Measurements from ENCODE around the gene TMEM179B. TPM values are rescaled to one million over a fixed set of nuclear protein-coding genes. Genes with fewer than 3 reads are reported as not detected.

TMEM179B gene
- total RNA-seq, 4 donors from 2014 or later = 37.7 to 74.0 (median 49.6) TPM

DNA sequence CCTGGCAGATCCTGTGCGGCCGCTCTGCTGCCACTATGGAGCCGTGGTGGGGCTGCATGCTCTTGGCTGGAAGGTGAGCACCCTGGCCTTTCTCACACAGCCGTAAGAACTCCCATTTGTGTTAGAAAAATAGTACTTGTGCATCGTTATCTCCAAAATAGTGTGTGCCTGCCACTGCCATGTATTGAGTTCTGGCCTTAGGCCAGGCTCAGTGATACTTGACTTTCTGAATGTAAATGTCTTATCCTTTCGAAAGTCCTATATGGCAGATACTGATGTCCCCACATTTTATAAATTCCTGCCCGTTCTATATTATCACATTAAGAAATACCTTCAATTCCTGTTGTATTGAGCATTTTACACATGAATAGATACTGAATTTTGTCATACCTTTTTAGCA lies 4.4 kb upstream of the TMEM179B start:
- TF ChIP-seq, protein P1, sequence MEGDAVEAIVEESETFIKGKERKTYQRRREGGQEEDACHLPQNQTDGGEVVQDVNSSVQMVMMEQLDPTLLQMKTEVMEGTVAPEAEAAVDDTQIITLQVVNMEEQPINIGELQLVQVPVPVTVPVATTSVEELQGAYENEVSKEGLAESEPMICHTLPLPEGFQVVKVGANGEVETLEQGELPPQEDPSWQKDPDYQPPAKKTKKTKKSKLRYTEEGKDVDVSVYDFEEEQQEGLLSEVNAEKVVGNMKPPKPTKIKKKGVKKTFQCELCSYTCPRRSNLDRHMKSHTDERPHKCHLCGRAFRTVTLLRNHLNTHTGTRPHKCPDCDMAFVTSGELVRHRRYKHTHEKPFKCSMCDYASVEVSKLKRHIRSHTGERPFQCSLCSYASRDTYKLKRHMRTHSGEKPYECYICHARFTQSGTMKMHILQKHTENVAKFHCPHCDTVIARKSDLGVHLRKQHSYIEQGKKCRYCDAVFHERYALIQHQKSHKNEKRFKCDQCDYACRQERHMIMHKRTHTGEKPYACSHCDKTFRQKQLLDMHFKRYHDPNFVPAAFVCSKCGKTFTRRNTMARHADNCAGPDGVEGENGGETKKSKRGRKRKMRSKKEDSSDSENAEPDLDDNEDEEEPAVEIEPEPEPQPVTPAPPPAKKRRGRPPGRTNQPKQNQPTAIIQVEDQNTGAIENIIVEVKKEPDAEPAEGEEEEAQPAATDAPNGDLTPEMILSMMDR (IDR thresholded peaks at IDR 0.05; ENCODE audit: low read depth) = no peak

DNA sequence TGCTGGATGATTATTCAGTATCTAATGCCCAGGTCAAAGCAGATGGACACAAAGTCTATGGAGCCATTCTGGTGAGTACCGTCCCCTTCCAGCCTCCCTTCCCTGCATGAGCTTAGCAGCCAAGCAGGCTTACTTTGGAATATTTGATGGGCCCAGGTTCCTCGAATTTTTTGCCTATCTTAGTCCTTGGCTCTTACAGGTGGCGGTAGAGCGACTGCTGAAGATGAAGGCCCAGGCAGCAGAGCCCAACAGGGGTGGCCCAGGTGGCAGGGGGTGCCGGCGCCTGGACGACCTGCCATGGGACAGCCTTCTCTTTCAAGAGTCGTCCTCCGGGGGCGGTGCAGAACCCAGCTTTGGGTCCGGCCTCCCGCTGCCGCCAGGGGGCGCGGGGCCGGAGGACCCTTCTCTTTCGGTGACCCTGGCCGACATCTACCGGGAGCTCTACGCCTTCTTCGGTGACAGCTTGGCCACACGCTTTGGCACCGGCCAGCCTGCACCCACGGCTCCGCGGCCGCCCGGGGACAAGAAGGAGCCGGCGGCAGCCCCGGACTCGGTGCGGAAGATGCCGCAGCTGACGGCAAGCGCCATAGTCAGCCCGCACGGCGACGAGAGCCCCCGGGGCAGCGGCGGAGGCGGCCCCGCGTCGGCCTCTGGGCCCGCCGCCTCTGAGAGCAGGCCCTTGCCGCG lies 741 bp upstream of the TMEM179B start:
- TF ChIP-seq, protein P1 (IDR thresholded peaks at IDR 0.05; ENCODE audit: low read depth) = no peak

DNA sequence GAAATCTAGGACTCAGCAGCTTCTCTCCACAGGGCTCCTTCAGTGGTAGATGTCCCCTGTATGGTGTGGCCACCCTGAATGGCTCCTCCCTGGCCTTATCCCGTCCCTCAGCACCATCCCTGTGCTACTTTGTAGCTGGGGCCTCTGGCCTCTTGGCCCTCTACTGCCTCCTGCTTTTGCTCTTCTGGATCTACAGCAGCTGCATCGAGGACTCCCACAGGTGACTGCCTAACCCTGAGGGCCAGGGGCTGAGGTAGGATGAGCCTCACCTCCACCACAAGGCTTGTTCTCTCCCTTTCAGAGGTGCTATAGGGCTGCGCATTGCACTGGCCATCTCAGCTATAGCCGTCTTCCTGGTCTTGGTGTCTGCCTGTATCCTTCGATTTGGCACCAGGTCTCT lies 1.8 kb downstream of the TMEM179B start:
- TF ChIP-seq, protein P1 (IDR thresholded peaks at IDR 0.05; ENCODE audit: low read depth) = no peak

DNA sequence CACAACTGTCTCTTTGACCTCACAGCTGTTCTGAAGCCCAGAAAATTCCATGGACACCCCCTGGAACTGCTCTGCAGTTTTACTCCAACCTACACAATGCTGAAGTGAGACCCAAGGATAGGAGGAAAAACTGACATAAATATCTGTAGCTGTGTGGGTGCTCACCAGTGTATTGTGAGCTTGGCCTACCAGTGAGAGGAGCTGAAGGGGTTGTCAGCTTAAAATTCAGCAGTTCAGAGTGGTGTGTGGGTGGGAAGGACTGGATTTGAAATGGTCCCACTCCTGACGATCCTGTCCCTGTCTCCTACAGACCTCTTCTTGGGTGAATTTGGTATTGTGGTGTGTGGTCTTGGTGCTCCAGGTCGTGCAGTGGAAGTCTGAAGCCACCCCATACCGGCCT lies 2.4 kb downstream of the TMEM179B start:
- TF ChIP-seq, protein P1 (IDR thresholded peaks at IDR 0.05; ENCODE audit: low read depth) = no peak

DNA sequence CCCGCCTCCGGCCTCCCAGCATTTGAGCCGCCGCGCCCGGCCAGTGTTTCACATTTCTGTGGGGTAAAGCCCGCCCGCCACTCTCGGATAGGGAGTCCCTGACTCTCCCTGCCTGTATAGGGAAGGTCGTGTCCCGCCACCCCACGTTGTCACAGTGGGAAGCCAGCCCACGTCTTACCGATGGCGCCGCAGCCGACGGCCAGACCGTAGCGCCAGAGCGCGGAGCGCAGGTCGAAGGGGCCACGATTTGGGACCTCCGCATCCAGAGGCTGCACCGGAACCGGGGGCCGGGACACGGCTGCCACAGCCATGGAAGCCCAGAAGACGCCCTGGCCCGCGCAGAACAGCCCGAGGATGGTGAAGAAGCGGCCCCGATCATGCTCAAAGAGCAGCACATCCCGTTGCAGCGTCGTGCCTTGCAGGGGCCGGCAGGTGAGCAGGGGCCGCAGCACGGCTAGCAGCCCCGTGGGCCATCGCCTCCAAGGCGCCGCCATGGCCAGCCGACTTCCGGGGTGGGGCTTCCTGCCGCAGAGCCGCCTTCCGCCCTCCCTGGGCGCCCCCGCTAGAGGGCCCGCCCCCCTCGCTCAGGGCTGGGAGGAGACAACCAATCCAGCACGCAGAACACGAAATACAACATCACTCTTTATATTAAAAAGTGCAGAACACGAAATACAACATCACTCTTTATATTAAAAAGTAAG lies 4.4 kb downstream of the TMEM179B start, which contains the start of gene TMEM223:
Gene TMEM223, minus strand, starts transcription at position 506 of the 701 bp plus-strand sequence. Its CDS starts 12 bp downstream, at position 494.
- TF ChIP-seq, protein P1 (IDR thresholded peaks at IDR 0.05; ENCODE audit: low read depth) = no peak

DNA sequence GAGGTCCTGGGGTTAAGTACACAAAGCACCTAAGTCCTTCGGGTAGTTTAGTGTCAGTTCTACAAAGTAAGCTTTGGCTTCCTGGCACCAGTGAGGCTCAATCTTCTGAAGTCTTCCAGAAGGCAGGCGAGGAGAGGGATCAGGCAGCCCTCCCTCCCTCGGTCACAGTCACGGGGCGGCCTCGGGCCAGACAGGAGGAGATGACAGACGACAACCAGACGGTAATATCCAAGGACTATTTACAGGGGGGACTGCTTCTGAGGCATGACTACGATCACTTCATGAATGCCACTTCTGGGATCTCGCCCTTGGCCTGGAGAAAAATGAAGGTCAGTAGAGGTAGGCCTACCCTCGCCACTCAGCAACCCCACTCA lies 5.0 kb downstream of the TMEM179B start:
- TF ChIP-seq, protein P1 (IDR thresholded peaks at IDR 0.05; ENCODE audit: low read depth) = no peak

DNA sequence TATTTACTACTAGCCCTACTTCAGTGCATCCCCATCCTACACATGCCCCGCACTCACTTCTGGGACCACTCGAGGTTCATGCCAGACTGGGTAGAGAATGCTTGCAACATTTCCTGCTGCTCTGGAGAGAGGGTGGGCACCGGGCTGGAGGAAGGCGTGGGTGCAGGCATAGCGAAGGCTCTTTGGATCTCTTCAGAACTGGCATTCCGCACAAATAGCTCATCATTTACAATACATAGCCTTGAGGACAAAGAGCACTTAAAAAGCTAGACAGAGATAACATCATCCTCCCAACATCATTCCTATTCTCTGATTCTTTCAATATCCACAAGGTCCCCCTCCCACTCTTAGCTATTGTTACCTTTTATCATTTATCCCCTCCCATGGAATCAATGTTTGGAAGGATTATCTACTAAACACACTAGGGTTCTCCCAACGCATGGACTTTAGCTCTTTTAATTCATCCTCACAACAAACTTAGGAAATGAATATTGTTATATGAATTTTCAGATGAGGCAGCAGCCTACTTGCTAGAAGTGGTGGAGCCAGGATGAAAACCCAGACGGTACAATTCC lies 7.1 kb downstream of the TMEM179B start:
- TF ChIP-seq, protein P1 (IDR thresholded peaks at IDR 0.05; ENCODE audit: low read depth) = no peak

All from subcutaneous adipose tissue (tissue), 4 donors.